ENCODE data around the gene PCOLCE2. TPM values are rescaled to one million over a fixed set of nuclear protein-coding genes. Genes with fewer than 3 reads are reported as not detected.

The PCOLCE2 gene
- total RNA-seq, 1 experiment from 2014 or later = 3.2 TPM

DNA sequence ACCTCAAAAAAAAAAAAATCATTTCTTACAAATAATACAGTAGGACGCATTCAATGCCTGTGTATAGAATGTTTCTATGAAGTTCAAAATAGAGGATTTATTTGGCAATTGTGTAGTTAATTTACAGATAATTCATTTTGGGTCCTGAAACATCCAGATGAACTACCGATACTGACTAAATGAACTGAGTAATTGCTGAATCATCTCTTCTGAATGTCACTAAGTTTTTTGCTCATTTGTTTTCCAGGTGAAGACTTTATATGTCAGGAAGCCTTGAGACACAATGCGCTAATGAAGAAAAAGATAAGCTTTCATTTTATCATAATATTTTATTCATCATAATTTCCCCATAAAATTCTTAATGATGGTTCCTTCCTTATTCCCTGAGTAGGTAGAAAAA lies 39.7 kb downstream of the PCOLCE2 start:
- Mint-ChIP-seq H3K36me3 (ENCODE audit: insufficient read depth, unreplicated experiment) (no peaks in the 10 kb centered on the region), H3K4me1 (ENCODE audit: insufficient read depth, unreplicated experiment) (peaks cover 12% of the 10 kb centered on the region), H3K4me3 (ENCODE audit: unreplicated experiment) (no peak overlapping the region), H3K27ac (ENCODE audit: low read depth, unreplicated experiment) (no peak overlapping the region), H3K9me3 (ENCODE audit: unreplicated experiment) (no peaks in the 10 kb centered on the region), H3K27me3 (ENCODE audit: insufficient read depth, unreplicated experiment) (no peaks in the 10 kb centered on the region)
- CTCF ChIA-PET = interaction anchor here (1.1 to 8.9 kb wide), 3 partner anchors 20 to 148 kb away, joined by 3 to 65 read pairs (median 4); no protein-coding TSS in a partner anchor
- intact Hi-C loops (cut with micrococcal nuclease) = no loop called here
- POLR2A ChIA-PET = interaction anchor here (1.5 to 1.9 kb wide), 3 partner anchors 13 to 270 kb away, joined by 3 to 6 read pairs (median 3); partner anchors contain the start of gene ATR
- no peak for DNase-seq (ENCODE audit: unreplicated experiment)
- TF ChIP-seq, protein P1, sequence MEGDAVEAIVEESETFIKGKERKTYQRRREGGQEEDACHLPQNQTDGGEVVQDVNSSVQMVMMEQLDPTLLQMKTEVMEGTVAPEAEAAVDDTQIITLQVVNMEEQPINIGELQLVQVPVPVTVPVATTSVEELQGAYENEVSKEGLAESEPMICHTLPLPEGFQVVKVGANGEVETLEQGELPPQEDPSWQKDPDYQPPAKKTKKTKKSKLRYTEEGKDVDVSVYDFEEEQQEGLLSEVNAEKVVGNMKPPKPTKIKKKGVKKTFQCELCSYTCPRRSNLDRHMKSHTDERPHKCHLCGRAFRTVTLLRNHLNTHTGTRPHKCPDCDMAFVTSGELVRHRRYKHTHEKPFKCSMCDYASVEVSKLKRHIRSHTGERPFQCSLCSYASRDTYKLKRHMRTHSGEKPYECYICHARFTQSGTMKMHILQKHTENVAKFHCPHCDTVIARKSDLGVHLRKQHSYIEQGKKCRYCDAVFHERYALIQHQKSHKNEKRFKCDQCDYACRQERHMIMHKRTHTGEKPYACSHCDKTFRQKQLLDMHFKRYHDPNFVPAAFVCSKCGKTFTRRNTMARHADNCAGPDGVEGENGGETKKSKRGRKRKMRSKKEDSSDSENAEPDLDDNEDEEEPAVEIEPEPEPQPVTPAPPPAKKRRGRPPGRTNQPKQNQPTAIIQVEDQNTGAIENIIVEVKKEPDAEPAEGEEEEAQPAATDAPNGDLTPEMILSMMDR (IDR thresholded peaks at IDR 0.05; ENCODE audit: unreplicated experiment) = no peak
- no TSS peak for BruUV-seq (replicated peaks)

DNA sequence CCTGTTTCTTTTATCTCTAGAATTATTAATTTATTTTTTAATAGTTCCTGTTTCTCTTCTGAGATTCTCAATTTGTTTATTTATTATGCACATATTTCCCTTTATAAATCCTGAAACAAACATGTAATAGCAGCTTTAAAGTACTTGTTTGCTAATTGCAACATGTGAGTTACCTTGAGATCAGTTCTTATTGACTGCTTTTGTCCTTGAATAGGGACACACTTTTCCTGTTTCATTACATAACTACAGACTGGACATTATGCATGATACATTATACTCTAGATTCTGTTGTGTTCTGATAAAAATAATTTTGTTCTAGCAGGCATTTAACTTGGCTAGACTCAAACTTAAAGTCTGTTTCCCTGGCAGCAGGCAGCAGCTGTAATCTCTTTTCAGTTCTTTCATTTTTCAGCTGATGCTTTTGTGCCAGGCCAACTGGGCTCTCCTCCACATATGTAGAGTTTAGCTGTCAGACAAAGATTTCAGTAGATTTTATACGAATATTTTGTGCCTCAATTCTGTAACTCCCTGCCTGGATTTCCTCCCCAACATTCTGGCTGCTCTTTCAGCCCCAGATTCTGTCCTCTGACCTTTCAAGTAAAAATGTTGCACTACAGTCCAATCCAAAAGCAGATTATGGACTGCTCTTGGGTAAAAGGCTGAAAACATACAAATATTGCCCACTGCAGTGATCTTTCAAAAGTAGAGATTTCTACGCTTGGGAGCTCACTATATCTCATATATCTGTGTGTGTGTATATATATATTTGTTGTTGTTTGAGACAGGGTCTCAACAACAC lies 41.9 kb downstream of the PCOLCE2 start:
- DNase-seq (ENCODE audit: unreplicated experiment) = no peak
- H3K4me1 Mint-ChIP-seq (ENCODE audit: insufficient read depth, unreplicated experiment) = no peaks in the 10 kb centered on the region
- ChIA-PET POLR2A (interaction anchor here (0.7 to 2.3 kb wide), 5 partner anchors 16 to 268 kb away, joined by 3 to 9 read pairs (median 4); partner anchors contain the start of gene U2SURP), CTCF (interaction anchor here (0.6 to 8.9 kb wide), 7 partner anchors 11 to 142 kb away, joined by 3 to 65 read pairs (median 5); no protein-coding TSS in a partner anchor)
- H3K27ac Mint-ChIP-seq (ENCODE audit: low read depth, unreplicated experiment) = no peak overlapping the region
- H3K9me3 Mint-ChIP-seq (ENCODE audit: unreplicated experiment) = no peaks in the 10 kb centered on the region
- H3K4me3 Mint-ChIP-seq (ENCODE audit: unreplicated experiment) = no peak overlapping the region
- H3K36me3 Mint-ChIP-seq (ENCODE audit: insufficient read depth, unreplicated experiment) = no peaks in the 10 kb centered on the region
- intact Hi-C loops (cut with micrococcal nuclease) = no loop called here
- no peaks in the 10 kb centered on the region for H3K27me3 Mint-ChIP-seq (ENCODE audit: insufficient read depth, unreplicated experiment)
- TF ChIP-seq, protein P1 (IDR thresholded peaks at IDR 0.05; ENCODE audit: unreplicated experiment) = no peak
- BruUV-seq (replicated peaks) = no TSS peak

- no peaks in the 10 kb centered on the region for H3K9me3 Mint-ChIP-seq (ENCODE audit: unreplicated experiment)
- H3K4me3 Mint-ChIP-seq (ENCODE audit: unreplicated experiment) = no peak overlapping the region
- BruUV-seq (replicated peaks) = no TSS peak
- intact Hi-C loops (cut with micrococcal nuclease) = no loop called here
- ChIA-PET POLR2A (no interaction called here), CTCF (interaction anchor here (0.6 to 3.6 kb wide), 9 partner anchors 8 to 586 kb away, joined by 3 to 31 read pairs (median 3); no protein-coding TSS in a partner anchor)
- TF ChIP-seq, protein P1 (IDR thresholded peaks at IDR 0.05; ENCODE audit: unreplicated experiment) = peak; percentile 44
- no peaks in the 10 kb centered on the region for H3K36me3 Mint-ChIP-seq (ENCODE audit: insufficient read depth, unreplicated experiment)
- no peak overlapping the region for H3K27ac Mint-ChIP-seq (ENCODE audit: low read depth, unreplicated experiment)
- no peaks in the 10 kb centered on the region for H3K4me1 Mint-ChIP-seq (ENCODE audit: insufficient read depth, unreplicated experiment)
- no peaks in the 10 kb centered on the region for H3K27me3 Mint-ChIP-seq (ENCODE audit: insufficient read depth, unreplicated experiment)
- peak; percentile 72 for DNase-seq (ENCODE audit: unreplicated experiment)
Measured at GRCh38 chr3:142844339-142844977, 44.4 kb downstream of the PCOLCE2 start.

DNA sequence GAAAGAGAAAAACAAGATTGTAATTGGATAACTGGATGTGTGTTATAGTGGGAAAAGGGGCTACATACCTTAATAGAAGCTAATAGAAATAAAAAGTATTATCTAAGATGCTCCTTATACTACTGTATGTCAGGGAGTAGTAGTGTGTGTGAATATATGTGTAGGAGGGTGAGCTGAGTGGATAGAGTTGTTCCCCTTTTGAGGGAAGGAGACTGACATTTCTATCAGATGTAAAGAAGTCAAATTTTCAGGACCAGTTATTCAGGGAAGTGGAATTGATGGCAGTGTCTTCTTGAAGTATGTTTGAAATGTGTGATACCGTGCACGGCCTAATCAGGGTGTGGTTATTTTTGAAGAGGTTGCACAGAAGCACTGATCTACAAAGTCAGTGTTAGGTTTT lies 49.1 kb downstream of the PCOLCE2 start:
- no peak overlapping the region for H3K4me3 Mint-ChIP-seq (ENCODE audit: unreplicated experiment)
- POLR2A ChIA-PET = interaction anchor here (1.1 kb wide), 1 partner anchor 11 kb away, joined by 5 read pairs; no protein-coding TSS in a partner anchor
- no peak overlapping the region for H3K27ac Mint-ChIP-seq (ENCODE audit: low read depth, unreplicated experiment)
- TF ChIP-seq, protein P1 (IDR thresholded peaks at IDR 0.05; ENCODE audit: unreplicated experiment) = no peak
- CTCF ChIA-PET = interaction anchor here (0.7 to 3.9 kb wide), 4 partner anchors 11 to 253 kb away, joined by 3 to 24 read pairs (median 5); no protein-coding TSS in a partner anchor
- H3K4me1 Mint-ChIP-seq (ENCODE audit: insufficient read depth, unreplicated experiment) = no peaks in the 10 kb centered on the region
- BruUV-seq (replicated peaks) = no TSS peak
- DNase-seq (ENCODE audit: unreplicated experiment) = no peak
- H3K36me3 Mint-ChIP-seq (ENCODE audit: insufficient read depth, unreplicated experiment) = no peaks in the 10 kb centered on the region
- no peaks in the 10 kb centered on the region for H3K27me3 Mint-ChIP-seq (ENCODE audit: insufficient read depth, unreplicated experiment)
- intact Hi-C loops (cut with micrococcal nuclease) = no loop called here
- no peaks in the 10 kb centered on the region for H3K9me3 Mint-ChIP-seq (ENCODE audit: unreplicated experiment)

All from MCF 10A (cell line).